SU-DHL-6 (cell line): ENCODE measurements around the gene RHOG.

ENCODE experiments used
- H2AFZ ChIP-seq: fragments of 200-600 bp; sonication (generic); 2 replicates; pipeline ENCODE4 v1.6.1; 2014; ENCODE audit warnings: low read depth, mild to moderate bottlenecking, moderate library complexity, mixed read lengths, antibody characterized with exemption, low read length; ENCODE audit not compliant: severe bottlenecking
- H3F3A ChIP-seq: fragments of 200-600 bp; shearing (Covaris generic); 2 replicates; pipeline ENCODE4 v1.6.0; 2016; ENCODE audit warnings: antibody characterized with exemption, mild to moderate bottlenecking; ENCODE audit not compliant: insufficient read depth
- H3K27ac ChIP-seq: fragments of 200-600 bp; sonication (generic); 2 replicates; pipeline ENCODE4 v1.5.1; 2016; ENCODE audit warnings: low read depth, mild to moderate bottlenecking, low read length, moderate library complexity, mixed read lengths
- H3K27me3 ChIP-seq: fragments of 200-600 bp; sonication (generic), shearing (Covaris generic); 2 replicates; pipeline ENCODE4 v1.6.0; 2014; ENCODE audit warnings: mild to moderate bottlenecking, low read length
- H3K36me3 ChIP-seq: fragments of 200-600 bp; sonication (generic); 2 replicates; pipeline ENCODE4 v1.6.1; 2014; ENCODE audit warnings: mild to moderate bottlenecking, low read length, mixed read lengths
- H3K4me2 ChIP-seq: fragments of 300-600, 200-600 bp; shearing (Covaris generic), sonication (generic); 2 replicates; pipeline ENCODE4 v1.6.0; 2014; ENCODE audit warnings: low read length, low read depth, mild to moderate bottlenecking; ENCODE audit not compliant: poor library complexity, severe bottlenecking
- H3K4me3 ChIP-seq: fragments of 200-600 bp; sonication (generic); 2 replicates; pipeline ENCODE4 v1.5.1; 2014; ENCODE audit warnings: antibody characterized with exemption, low read length, mild to moderate bottlenecking, mixed read lengths; ENCODE audit not compliant: insufficient read depth, poor library complexity, severe bottlenecking
- H3K79me2 ChIP-seq: fragments of 200-600 bp; sonication (generic); 2 replicates; pipeline ENCODE4 v1.6.1; 2014; ENCODE audit warnings: mild to moderate bottlenecking, low read length, moderate library complexity; ENCODE audit not compliant: insufficient read depth
- H3K9ac ChIP-seq: fragments of 200-600 bp; sonication (generic); 2 replicates; pipeline ENCODE4 v1.7.0; 2014; ENCODE audit warnings: mild to moderate bottlenecking, low read length
- H3K9me2 ChIP-seq: fragments of 200-600 bp; sonication (generic); replicated peaks from 2 replicates; pipeline ENCODE4 v1.6.1; 2014; ENCODE audit warnings: low read length; ENCODE audit not compliant: insufficient read depth
- H3K9me3 ChIP-seq: fragments of 200-600 bp; sonication (generic); 2 replicates; pipeline ENCODE4 v1.6.1; 2014; ENCODE audit warnings: low read length, mixed read lengths; ENCODE audit not compliant: insufficient read depth
- H4K20me1 ChIP-seq: fragments of 200-600 bp; sonication (generic); 2 replicates; pipeline ENCODE4 v1.6.1; 2014; ENCODE audit warnings: low read depth, mild to moderate bottlenecking, antibody characterized with exemption, low read length, moderate library complexity, mixed read lengths
- EZH2phosphoT487 ChIP-seq: fragments of 200-600 bp; sonication (generic), shearing (Covaris generic); conservative IDR thresholded peaks from 2 replicates; pipeline ENCODE4 v1.6.1; 2018; ENCODE audit warnings: mild to moderate bottlenecking, antibody characterized with exemption, low read length, moderate library complexity, mixed read lengths
- TF ChIP-seq, protein P1 (sequence below): fragments of 200-600 bp; sonication (generic); IDR thresholded peaks from one replicate; pipeline ENCODE4 v1.5.1; 2017; ENCODE audit warnings: antibody characterized with exemption, mild to moderate bottlenecking, low read length, moderate library complexity; ENCODE audit not compliant: insufficient read depth, poor library complexity, severe bottlenecking

RHOG gene

GRCh38 chr11:3810951-3811350, 29.8 kb downstream of the RHOG start:
- H3F3A ChIP-seq = peaks cover 12% of the 10 kb centered on the region; the same call in 1 of the 2 replicates
- no peak overlapping the region for H3K4me2 ChIP-seq
- H4K20me1 ChIP-seq = no peaks in the 10 kb centered on the region
- no peak overlapping the region for H3K27ac ChIP-seq
- H3K9me3 ChIP-seq = no peaks in the 10 kb centered on the region
- peaks cover 5% of the 10 kb centered on the region; the same call in 1 of the 2 replicates for H3K79me2 ChIP-seq
- no peak overlapping the region for H3K9ac ChIP-seq
- no peaks in the 10 kb centered on the region for H3K27me3 ChIP-seq
- no peaks in the 10 kb centered on the region for H3K9me2 ChIP-seq
- TF ChIP-seq, protein P1, sequence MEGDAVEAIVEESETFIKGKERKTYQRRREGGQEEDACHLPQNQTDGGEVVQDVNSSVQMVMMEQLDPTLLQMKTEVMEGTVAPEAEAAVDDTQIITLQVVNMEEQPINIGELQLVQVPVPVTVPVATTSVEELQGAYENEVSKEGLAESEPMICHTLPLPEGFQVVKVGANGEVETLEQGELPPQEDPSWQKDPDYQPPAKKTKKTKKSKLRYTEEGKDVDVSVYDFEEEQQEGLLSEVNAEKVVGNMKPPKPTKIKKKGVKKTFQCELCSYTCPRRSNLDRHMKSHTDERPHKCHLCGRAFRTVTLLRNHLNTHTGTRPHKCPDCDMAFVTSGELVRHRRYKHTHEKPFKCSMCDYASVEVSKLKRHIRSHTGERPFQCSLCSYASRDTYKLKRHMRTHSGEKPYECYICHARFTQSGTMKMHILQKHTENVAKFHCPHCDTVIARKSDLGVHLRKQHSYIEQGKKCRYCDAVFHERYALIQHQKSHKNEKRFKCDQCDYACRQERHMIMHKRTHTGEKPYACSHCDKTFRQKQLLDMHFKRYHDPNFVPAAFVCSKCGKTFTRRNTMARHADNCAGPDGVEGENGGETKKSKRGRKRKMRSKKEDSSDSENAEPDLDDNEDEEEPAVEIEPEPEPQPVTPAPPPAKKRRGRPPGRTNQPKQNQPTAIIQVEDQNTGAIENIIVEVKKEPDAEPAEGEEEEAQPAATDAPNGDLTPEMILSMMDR = no peak
- TF ChIP-seq EZH2phosphoT487 = no peak
- no peaks in the 10 kb centered on the region for H3K36me3 ChIP-seq
- no peak overlapping the region for H3K4me3 ChIP-seq
- no peak overlapping the region for H2AFZ ChIP-seq

DNA sequence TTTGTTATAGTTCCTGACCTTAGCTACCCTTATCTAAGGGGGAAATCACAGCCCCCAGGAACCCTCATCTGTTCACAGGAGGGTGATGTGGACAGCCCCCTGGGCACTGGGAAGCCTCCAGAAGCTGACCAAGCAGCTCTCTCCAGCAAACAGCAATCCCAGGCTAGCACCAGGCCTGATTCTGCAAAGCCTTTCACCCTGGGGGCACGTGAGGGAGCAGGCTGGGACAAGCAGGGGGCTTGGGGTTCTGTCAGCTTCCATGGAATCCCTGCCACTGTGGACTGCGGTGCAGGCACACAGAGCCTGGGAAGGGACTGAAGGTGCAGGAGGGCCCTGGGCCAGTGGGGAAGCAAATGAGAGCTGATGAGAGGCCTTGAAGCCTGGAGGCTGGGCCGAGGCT, 30.3 kb downstream of the RHOG start:
- Histone ChIP-seq H3K9ac (no peak overlapping the region), H3K4me3 (no peak overlapping the region), H3K27ac (no peak overlapping the region), H3K4me2 (no peak overlapping the region), H2AFZ (no peak overlapping the region), H4K20me1 (no peaks in the 10 kb centered on the region), H3K79me2 (peaks cover 5% of the 10 kb centered on the region; the same call in 1 of the 2 replicates), H3K9me3 (no peaks in the 10 kb centered on the region), H3F3A (peaks cover 12% of the 10 kb centered on the region; the same call in 1 of the 2 replicates), H3K9me2 (no peaks in the 10 kb centered on the region), H3K27me3 (no peaks in the 10 kb centered on the region), H3K36me3 (no peaks in the 10 kb centered on the region)
- TF ChIP-seq EZH2phosphoT487 = no peak
- TF ChIP-seq, protein P1 = no peak

- peak overlapping the region; percentile 80 for H3K4me2 ChIP-seq
Observed at GRCh38 chr11:3809624-3809928, 31.2 kb downstream of the RHOG start.

More at GRCh38 chr11:3809624-3809928, 31.2 kb downstream of the RHOG start:
- Histone ChIP-seq H3K27ac (no peak overlapping the region), H3F3A (peaks cover 12% of the 10 kb centered on the region; the same call in 1 of the 2 replicates), H4K20me1 (no peaks in the 10 kb centered on the region), H3K27me3 (no peaks in the 10 kb centered on the region), H3K4me3 (no peak overlapping the region), H3K9me2 (no peaks in the 10 kb centered on the region), H2AFZ (no peak overlapping the region), H3K9me3 (no peaks in the 10 kb centered on the region), H3K9ac (peak overlapping the region; percentile 78; the same call in 1 of the 2 replicates), H3K36me3 (no peaks in the 10 kb centered on the region), H3K79me2 (peaks cover 5% of the 10 kb centered on the region; the same call in 1 of the 2 replicates)
- no peak for TF ChIP-seq EZH2phosphoT487
- TF ChIP-seq, protein P1 = no peak
